C4-2B (cell line): ENCODE measurements around the gene ADAM12.

Source experiments
- ZFX ChIP-seq: fragments of 450-650 bp; IDR thresholded peaks from 2 replicates; pipeline ENCODE4 v1.6.1; 2017
- TF ChIP-seq, protein P1 (sequence below): fragments of 450-650 bp; conservative IDR thresholded peaks from 2 replicates; pipeline ENCODE4 v1.5.1; 2017; ENCODE audit warnings: mild to moderate bottlenecking

DNA sequence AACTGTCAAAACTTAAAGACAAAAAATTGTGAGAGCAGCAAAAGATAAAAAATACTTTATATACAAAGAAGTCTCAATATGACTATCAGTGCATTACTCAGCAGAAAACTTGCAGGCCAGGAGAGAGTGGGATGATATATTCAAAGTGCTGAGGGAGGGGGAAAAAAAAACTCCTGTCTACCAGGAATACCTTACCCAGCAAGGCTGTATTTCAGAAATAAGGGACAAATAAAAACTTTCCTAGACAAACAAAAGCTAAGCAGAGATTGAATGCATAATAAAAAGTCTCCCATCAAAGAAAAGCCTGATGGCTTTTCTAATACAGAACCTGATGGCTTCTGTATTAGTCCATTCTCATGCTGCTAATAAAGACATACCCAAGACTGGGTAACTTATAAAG lies 31.1 kb downstream of the ADAM12 start:
- TF ChIP-seq, protein P1, sequence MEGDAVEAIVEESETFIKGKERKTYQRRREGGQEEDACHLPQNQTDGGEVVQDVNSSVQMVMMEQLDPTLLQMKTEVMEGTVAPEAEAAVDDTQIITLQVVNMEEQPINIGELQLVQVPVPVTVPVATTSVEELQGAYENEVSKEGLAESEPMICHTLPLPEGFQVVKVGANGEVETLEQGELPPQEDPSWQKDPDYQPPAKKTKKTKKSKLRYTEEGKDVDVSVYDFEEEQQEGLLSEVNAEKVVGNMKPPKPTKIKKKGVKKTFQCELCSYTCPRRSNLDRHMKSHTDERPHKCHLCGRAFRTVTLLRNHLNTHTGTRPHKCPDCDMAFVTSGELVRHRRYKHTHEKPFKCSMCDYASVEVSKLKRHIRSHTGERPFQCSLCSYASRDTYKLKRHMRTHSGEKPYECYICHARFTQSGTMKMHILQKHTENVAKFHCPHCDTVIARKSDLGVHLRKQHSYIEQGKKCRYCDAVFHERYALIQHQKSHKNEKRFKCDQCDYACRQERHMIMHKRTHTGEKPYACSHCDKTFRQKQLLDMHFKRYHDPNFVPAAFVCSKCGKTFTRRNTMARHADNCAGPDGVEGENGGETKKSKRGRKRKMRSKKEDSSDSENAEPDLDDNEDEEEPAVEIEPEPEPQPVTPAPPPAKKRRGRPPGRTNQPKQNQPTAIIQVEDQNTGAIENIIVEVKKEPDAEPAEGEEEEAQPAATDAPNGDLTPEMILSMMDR: no peak
- no peak for TF ChIP-seq ZFX
